ENCODE data around the gene ABHD5. TPM values are rescaled to one million over a fixed set of nuclear protein-coding genes. Genes with fewer than 3 reads are reported as not detected.

The ABHD5 gene
- total and polyA plus RNA-seq, 7 experiments from 2014 or later = 4.2 to 21.0 (median 6.4) TPM

DNA sequence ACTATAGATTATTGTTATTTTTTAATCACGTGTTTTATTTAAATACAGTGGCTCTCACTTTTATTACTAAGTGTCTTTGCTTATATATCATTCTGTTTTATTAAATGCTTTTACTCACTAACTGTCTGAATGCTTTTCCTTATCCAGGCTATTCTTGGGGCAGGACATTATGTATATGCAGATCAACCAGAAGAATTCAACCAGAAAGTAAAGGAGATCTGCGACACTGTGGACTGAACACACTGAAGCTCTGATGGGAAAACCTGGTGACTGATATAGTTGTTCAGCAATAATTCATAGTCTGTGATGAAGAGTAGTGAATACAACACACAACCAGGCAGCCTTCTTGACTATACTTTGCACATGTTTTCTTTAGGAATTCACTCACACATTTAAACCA lies 27.6 kb downstream of the ABHD5 start:
- ChIA-PET POLR2A (no interaction called here), CTCF (no interaction called here)
- peaks cover 8 to 52% (median 29%) of the 10 kb centered on the region in 5 donors for H3K36me3 Mint-ChIP-seq
- H3K27ac ChIP-seq (ENCODE audit: low read depth, low read length) = no peak overlapping the region
- H3K27me3 Mint-ChIP-seq = no peaks in the 10 kb centered on the region
- H3K27ac Mint-ChIP-seq = no peak overlapping the region
- H3K36me3 ChIP-seq (ENCODE audit: control insufficient read depth in 2 of 3, insufficient read depth in 3 of 3, low read length in 3 of 3) = peaks cover 0 to 8% (median 0%) of the 10 kb centered on the region in 3 experiments
- no peak overlapping the region for H3K4me3 Mint-ChIP-seq
- no peaks in the 10 kb centered on the region for H3K4me1 Mint-ChIP-seq
- no peaks in the 10 kb centered on the region for H3K4me1 ChIP-seq (ENCODE audit: control insufficient read depth in 2 of 2, insufficient read depth in 2 of 2, low read length in 2 of 2)
- no peak overlapping the region for H3K4me3 ChIP-seq (ENCODE audit: low read length)
- DNase-seq = no peak
- no peaks in the 10 kb centered on the region for H3K27me3 ChIP-seq (ENCODE audit: control insufficient read depth in 2 of 2, insufficient read depth in 2 of 2, low read length in 2 of 2)
- H3K9me3 ChIP-seq (ENCODE audit: control insufficient read depth in 2 of 3, low read length in 3 of 3) = no peaks in the 10 kb centered on the region
- ATAC-seq = no peak
- intact Hi-C loops (cut with micrococcal nuclease) = no loop called here
- H3K9me3 Mint-ChIP-seq = no peaks in the 10 kb centered on the region

DNA sequence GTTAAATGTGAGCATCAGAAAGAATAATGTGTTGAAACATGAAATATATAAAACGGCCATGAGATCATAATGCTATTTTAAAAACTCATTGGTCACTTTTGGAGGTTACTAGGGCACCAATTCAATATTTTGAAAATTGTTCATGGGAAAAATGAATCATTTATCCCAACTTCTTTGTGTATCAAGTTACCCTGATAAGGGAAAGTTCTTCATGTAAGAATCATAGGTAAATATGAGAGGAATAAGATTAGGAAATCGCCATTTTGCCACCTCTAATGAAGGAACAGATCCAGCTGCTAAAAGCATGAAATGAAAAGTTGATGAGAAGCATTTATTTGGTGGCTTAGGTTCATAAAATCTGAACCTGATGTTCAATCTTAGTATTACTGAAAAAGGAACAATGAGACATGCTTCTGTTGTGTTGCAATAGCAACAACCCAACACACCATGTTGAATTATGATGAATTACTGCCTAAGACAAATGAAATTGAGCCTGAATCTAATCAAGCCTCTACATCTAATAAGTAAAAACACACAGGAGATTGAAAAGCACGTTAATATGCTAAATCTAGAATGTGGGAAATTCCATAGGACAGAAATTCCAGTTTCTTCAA lies 32.5 kb downstream of the ABHD5 start:
- POLR2A ChIA-PET = no interaction called here
- H3K36me3 Mint-ChIP-seq = peaks cover 6 to 38% (median 14%) of the 10 kb centered on the region in 5 donors

GRCh38 chr3:43726521-43726920 lies 35.8 kb downstream of the ABHD5 start:
- ATAC-seq = no peak

More for the DNA sequence above, 32.5 kb downstream of the ABHD5 start:
- intact Hi-C loops (cut with micrococcal nuclease) = no loop called here
- no peaks in the 10 kb centered on the region for H3K27me3 Mint-ChIP-seq
- Histone ChIP-seq H3K36me3 (ENCODE audit: control insufficient read depth in 2 of 3, insufficient read depth in 3 of 3, low read length in 3 of 3) (no peaks in the 10 kb centered on the region), H3K4me3 (ENCODE audit: low read length) (no peak overlapping the region), H3K4me1 (ENCODE audit: control insufficient read depth in 2 of 2, insufficient read depth in 2 of 2, low read length in 2 of 2) (no peaks in the 10 kb centered on the region), H3K27ac (ENCODE audit: low read depth, low read length) (no peak overlapping the region), H3K27me3 (ENCODE audit: control insufficient read depth in 2 of 2, insufficient read depth in 2 of 2, low read length in 2 of 2) (no peaks in the 10 kb centered on the region), H3K9me3 (ENCODE audit: control insufficient read depth in 2 of 3, low read length in 3 of 3) (no peaks in the 10 kb centered on the region)
- H3K27ac Mint-ChIP-seq = no peak overlapping the region
- H3K9me3 Mint-ChIP-seq = no peaks in the 10 kb centered on the region
- H3K4me1 Mint-ChIP-seq = no peaks in the 10 kb centered on the region
- no peak overlapping the region for H3K4me3 Mint-ChIP-seq
- no peak for DNase-seq
- ATAC-seq = no peak
- CTCF ChIA-PET = no interaction called here

GRCh38 chr3:43727930-43728329 lies 37.2 kb downstream of the ABHD5 start:
- no peak overlapping the region for H3K4me3 ChIP-seq (ENCODE audit: low read length)
- H3K4me1 ChIP-seq (ENCODE audit: control insufficient read depth in 2 of 2, insufficient read depth in 2 of 2, low read length in 2 of 2) = no peaks in the 10 kb centered on the region
- no peak for DNase-seq
- Mint-ChIP-seq H3K36me3 (peaks cover 0 to 27% (median 5%) of the 10 kb centered on the region in 5 donors), H3K4me3 (no peak overlapping the region), H3K4me1 (no peaks in the 10 kb centered on the region), H3K27ac (peak overlapping the region in 1 of 9 donors; percentile 72), H3K9me3 (no peaks in the 10 kb centered on the region), H3K27me3 (no peaks in the 10 kb centered on the region)
- no peak for ATAC-seq
- H3K27me3 ChIP-seq (ENCODE audit: control insufficient read depth in 2 of 2, insufficient read depth in 2 of 2, low read length in 2 of 2) = no peaks in the 10 kb centered on the region
- intact Hi-C loops (cut with micrococcal nuclease) = no loop called here
- H3K27ac ChIP-seq (ENCODE audit: low read depth, low read length) = no peak overlapping the region
- no peaks in the 10 kb centered on the region for H3K36me3 ChIP-seq (ENCODE audit: control insufficient read depth in 2 of 3, insufficient read depth in 3 of 3, low read length in 3 of 3)
- ChIA-PET CTCF (no interaction called here), POLR2A (no interaction called here)
- no peaks in the 10 kb centered on the region for H3K9me3 ChIP-seq (ENCODE audit: control insufficient read depth in 2 of 3, low read length in 3 of 3)

More at GRCh38 chr3:43726521-43726920, 35.8 kb downstream of the ABHD5 start:
- Mint-ChIP-seq H3K36me3 (peaks cover 0 to 27% (median 5%) of the 10 kb centered on the region in 5 donors), H3K27ac (no peak overlapping the region), H3K4me1 (no peaks in the 10 kb centered on the region), H3K4me3 (no peak overlapping the region), H3K27me3 (no peaks in the 10 kb centered on the region), H3K9me3 (no peaks in the 10 kb centered on the region)
- no peak overlapping the region for H3K27ac ChIP-seq (ENCODE audit: low read depth, low read length)
- no peaks in the 10 kb centered on the region for H3K9me3 ChIP-seq (ENCODE audit: control insufficient read depth in 2 of 3, low read length in 3 of 3)
- intact Hi-C loops (cut with micrococcal nuclease) = no loop called here
- POLR2A ChIA-PET = no interaction called here
- CTCF ChIA-PET = no interaction called here
- no peaks in the 10 kb centered on the region for H3K36me3 ChIP-seq (ENCODE audit: control insufficient read depth in 2 of 3, insufficient read depth in 3 of 3, low read length in 3 of 3)
- no peak for DNase-seq
- no peaks in the 10 kb centered on the region for H3K27me3 ChIP-seq (ENCODE audit: control insufficient read depth in 2 of 2, insufficient read depth in 2 of 2, low read length in 2 of 2)
- no peaks in the 10 kb centered on the region for H3K4me1 ChIP-seq (ENCODE audit: control insufficient read depth in 2 of 2, insufficient read depth in 2 of 2, low read length in 2 of 2)
- no peak overlapping the region for H3K4me3 ChIP-seq (ENCODE audit: low read length)

GRCh38 chr3:43728476-43728875 lies 37.7 kb downstream of the ABHD5 start:
- CTCF ChIA-PET = no interaction called here
- no peak for DNase-seq
- peaks cover 0 to 27% (median 5%) of the 10 kb centered on the region in 5 donors for H3K36me3 Mint-ChIP-seq
- Histone ChIP-seq H3K27ac (ENCODE audit: low read depth, low read length) (no peak overlapping the region), H3K27me3 (ENCODE audit: control insufficient read depth in 2 of 2, insufficient read depth in 2 of 2, low read length in 2 of 2) (no peaks in the 10 kb centered on the region), H3K36me3 (ENCODE audit: control insufficient read depth in 2 of 3, insufficient read depth in 3 of 3, low read length in 3 of 3) (no peaks in the 10 kb centered on the region), H3K4me1 (ENCODE audit: control insufficient read depth in 2 of 2, insufficient read depth in 2 of 2, low read length in 2 of 2) (no peaks in the 10 kb centered on the region), H3K4me3 (ENCODE audit: low read length) (no peak overlapping the region), H3K9me3 (ENCODE audit: control insufficient read depth in 2 of 3, low read length in 3 of 3) (no peaks in the 10 kb centered on the region)
- H3K4me1 Mint-ChIP-seq = no peaks in the 10 kb centered on the region
- no peak overlapping the region for H3K27ac Mint-ChIP-seq
- no peaks in the 10 kb centered on the region for H3K27me3 Mint-ChIP-seq
- no peak for ATAC-seq
- H3K4me3 Mint-ChIP-seq = no peak overlapping the region
- intact Hi-C loops (cut with micrococcal nuclease) = no loop called here
- H3K9me3 Mint-ChIP-seq = no peaks in the 10 kb centered on the region
- POLR2A ChIA-PET = no interaction called here

GRCh38 chr3:43728947-43729346 lies 38.2 kb downstream of the ABHD5 start:
- ATAC-seq (no peak), DNase-seq (no peak)
- ChIA-PET POLR2A (no interaction called here), CTCF (no interaction called here)
- no peaks in the 10 kb centered on the region for H3K9me3 Mint-ChIP-seq
- Histone ChIP-seq H3K4me1 (ENCODE audit: control insufficient read depth in 2 of 2, insufficient read depth in 2 of 2, low read length in 2 of 2) (no peaks in the 10 kb centered on the region), H3K36me3 (ENCODE audit: control insufficient read depth in 2 of 3, insufficient read depth in 3 of 3, low read length in 3 of 3) (no peaks in the 10 kb centered on the region), H3K4me3 (ENCODE audit: low read length) (no peak overlapping the region), H3K9me3 (ENCODE audit: control insufficient read depth in 2 of 3, low read length in 3 of 3) (no peaks in the 10 kb centered on the region), H3K27me3 (ENCODE audit: control insufficient read depth in 2 of 2, insufficient read depth in 2 of 2, low read length in 2 of 2) (no peaks in the 10 kb centered on the region), H3K27ac (ENCODE audit: low read depth, low read length) (no peak overlapping the region)
- no peak overlapping the region for H3K4me3 Mint-ChIP-seq
- no peaks in the 10 kb centered on the region for H3K4me1 Mint-ChIP-seq
- H3K36me3 Mint-ChIP-seq = peaks cover 0 to 27% (median 5%) of the 10 kb centered on the region in 5 donors
- H3K27ac Mint-ChIP-seq = no peak overlapping the region
- no peaks in the 10 kb centered on the region for H3K27me3 Mint-ChIP-seq
- intact Hi-C loops (cut with micrococcal nuclease) = no loop called here

GRCh38 chr3:43729707-43730414 lies 39.1 kb downstream of the ABHD5 start:
- Mint-ChIP-seq H3K27ac (peak overlapping the region in 1 of 9 donors; percentile 26), H3K27me3 (no peaks in the 10 kb centered on the region), H3K9me3 (no peaks in the 10 kb centered on the region), H3K36me3 (peaks cover 0 to 29% (median 5%) of the 10 kb centered on the region in 5 donors), H3K4me1 (no peaks in the 10 kb centered on the region), H3K4me3 (no peak overlapping the region)
- Histone ChIP-seq H3K27me3 (ENCODE audit: control insufficient read depth in 2 of 2, insufficient read depth in 2 of 2, low read length in 2 of 2) (no peaks in the 10 kb centered on the region), H3K9me3 (ENCODE audit: control insufficient read depth in 2 of 3, low read length in 3 of 3) (no peaks in the 10 kb centered on the region), H3K4me3 (ENCODE audit: low read length) (no peak overlapping the region), H3K27ac (ENCODE audit: low read depth, low read length) (no peak overlapping the region), H3K4me1 (ENCODE audit: control insufficient read depth in 2 of 2, insufficient read depth in 2 of 2, low read length in 2 of 2) (no peaks in the 10 kb centered on the region), H3K36me3 (ENCODE audit: control insufficient read depth in 2 of 3, insufficient read depth in 3 of 3, low read length in 3 of 3) (no peaks in the 10 kb centered on the region)
- no peak for DNase-seq
- ATAC-seq = no peak
- ChIA-PET CTCF (interaction anchor here (0.6 kb wide), 1 partner anchor 502 kb away, joined by 3 read pairs; no protein-coding TSS in a partner anchor), POLR2A (no interaction called here)
- intact Hi-C loops (cut with micrococcal nuclease) = no loop called here
